Hypothalamus (tissue), 51 donors: ENCODE data around the gene BOK.

Source experiments
- DNase-seq, 51 donors: peaks; one replicate each; lab custom pipeline; 2025; lab: John Stamatoyannopoulos, UW

The BOK gene

DNA sequence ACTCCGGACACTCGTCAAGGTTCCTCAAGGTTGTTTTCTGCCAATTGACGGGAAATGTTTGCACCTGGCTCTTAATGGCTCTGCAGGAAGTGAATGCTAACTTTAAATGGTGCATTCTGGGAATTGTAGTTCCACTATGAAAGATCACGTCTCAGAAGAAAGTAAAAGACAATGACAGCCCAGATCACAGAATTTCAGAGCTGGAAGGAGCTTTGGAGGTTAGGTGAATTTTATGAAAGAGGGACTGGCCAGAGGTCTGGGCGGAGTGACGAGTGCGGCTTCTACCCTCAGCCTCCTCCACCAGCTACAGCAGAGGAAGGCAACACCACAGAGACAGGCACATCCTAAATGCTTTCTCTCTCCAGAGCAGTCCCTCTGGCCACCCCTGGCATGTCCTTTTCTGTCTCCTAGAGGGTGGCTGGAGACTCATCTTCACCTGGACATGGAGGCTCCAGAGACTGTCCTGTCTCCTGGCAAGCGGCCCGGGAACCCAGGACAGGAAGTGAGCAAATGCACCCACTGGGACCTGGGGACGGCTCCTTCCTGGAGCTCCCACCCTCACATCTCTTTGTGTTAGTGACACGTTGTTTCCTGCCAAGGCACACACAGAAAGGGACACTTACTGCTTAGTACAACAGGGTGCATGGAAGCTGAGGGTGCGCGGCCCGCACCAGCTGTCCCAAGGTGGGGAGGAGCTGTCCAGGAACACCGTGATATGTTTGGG is 59.0 kb downstream of the BOK start:
- DNase-seq, result peak in 1 of 51 donors; percentile 4

DNA sequence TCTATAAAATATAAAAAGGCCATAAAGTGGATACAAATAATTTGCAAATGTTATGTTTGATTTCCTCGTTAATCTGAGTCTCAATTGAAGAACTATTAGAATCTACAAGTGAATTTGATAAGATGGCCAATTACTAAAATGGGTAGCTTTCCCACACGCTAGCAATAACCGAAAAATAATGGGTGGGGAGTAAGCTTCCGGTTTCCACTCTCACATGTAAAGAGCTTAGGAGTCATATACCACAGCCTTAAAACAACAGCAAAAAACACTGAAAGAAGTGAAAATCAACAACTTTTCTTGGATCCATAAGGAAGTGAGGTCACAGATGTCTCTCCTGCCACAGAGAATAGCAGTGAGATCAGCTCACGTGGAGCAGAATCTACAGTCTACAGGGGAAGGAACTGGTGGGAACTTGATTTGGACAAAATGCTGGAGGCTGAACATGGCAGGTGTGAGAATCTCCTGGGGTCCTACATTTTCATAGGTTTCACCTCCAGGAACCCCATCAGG is 59.8 kb downstream of the BOK start:
- DNase-seq, result no peak

DNA sequence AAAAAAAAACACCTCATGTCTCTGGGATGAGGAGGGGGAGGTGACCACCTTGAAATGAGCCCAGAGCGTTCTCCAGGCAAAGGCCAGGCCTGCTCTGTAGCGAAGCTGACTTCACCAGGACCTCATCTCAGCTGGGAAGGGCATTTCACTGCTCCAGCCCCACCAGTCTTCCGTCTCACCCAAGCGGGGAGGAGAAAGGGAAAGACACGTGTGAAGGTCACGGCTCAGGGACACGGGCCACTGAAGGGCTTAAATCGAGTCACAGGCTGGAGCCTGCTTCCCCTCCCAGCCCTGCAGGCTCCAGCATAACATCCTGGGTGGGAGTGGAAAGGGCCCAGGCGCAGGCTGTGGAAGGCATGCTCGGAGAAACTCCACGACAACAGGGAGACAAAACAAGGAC is 60.3 kb downstream of the BOK start:
- no peak for DNase-seq

DNA sequence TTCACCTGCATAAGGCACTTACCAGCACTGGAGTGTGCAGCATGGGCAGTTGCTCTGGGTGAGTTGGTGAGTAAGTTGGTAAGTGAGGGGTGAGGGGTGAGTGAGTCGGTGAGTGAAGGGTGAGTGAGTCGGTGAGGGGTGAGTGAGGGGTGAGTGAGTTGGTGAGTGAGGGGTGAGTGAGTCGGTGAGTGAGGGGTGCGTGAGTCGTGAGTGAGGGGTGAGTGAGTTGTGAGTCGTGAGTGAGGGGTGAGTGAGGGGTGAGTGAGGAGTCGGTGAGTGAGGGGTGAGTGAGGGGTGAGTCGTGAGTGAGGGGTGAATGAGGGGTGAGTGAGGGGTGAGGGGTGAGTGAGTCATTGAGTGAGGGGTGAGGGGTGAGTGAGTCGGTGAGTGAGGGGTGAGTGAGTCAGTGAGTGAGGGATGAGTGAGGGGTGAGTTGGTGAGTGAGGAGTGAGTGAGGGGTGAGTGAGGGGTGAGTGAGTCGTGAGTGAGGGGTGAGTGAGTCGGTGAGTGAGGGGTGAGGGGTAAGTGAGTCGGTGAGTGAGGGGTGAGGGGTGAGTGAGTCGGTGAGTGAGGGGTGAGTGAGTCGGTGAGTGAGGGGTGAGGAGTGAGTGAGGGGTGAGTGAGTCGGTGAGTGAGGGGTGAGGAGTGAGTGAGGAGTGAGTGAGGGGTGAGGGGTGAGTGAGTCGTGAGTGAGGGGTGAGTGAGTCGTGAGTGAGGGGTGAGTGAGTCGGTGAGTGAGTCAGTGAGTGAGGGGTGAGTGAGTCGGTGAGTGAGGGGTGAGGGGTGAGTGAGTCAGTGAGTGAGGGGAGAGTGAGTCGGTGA is 61.3 kb downstream of the BOK start:
- no peak for DNase-seq

DNA sequence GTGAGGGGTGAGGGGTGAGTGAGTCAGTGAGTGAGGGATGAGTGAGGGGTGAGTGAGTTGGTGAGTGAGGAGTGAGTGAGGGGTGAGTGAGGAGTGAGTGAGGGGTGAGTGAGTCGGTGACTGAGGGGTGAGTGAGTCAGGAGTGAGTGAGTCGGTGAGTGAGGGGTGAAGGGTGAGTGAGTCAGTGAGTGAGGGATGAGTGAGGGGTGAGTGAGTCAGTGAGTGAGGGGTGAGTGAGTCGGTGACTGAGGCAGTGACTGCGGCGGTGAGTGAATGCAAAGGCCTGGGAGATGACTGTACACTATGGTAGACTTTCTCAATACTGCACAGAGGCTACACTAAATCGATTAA is 61.8 kb downstream of the BOK start:
- peak in 1 of 51 donors; percentile 13 for DNase-seq
